Loucy (cell line): ENCODE results near the gene MARCKS.

ENCODE experiments used
- H2AFZ ChIP-seq: fragments of 200-600 bp; sonication (generic); 2 replicates; pipeline ENCODE4 v1.6.0; 2016; ENCODE audit warnings: antibody characterized with exemption, mild to moderate bottlenecking, low read length, moderate library complexity
- H3F3A ChIP-seq: fragments of 200-600 bp; 2 replicates; pipeline ENCODE4 v1.6.0; 2016; ENCODE audit warnings: antibody characterized with exemption, low read depth, mild to moderate bottlenecking
- H3K27me3 ChIP-seq: fragments of 200-600 bp; sonication (generic); 2 replicates; pipeline ENCODE4 v1.6.1; 2014; ENCODE audit warnings: low read length, mild to moderate bottlenecking; ENCODE audit not compliant: insufficient read depth, poor library complexity, severe bottlenecking
- H3K36me3 ChIP-seq: fragments of 200-600 bp; sonication (generic); 2 replicates; pipeline ENCODE4 v1.6.1; 2016; ENCODE audit warnings: low read length; ENCODE audit not compliant: insufficient read depth
- H3K4me1 ChIP-seq: fragments of 200-600 bp; sonication (generic); 2 replicates; pipeline ENCODE4 v1.5.1; 2014; ENCODE audit warnings: low read length, mild to moderate bottlenecking; ENCODE audit not compliant: insufficient read depth, poor library complexity, severe bottlenecking
- H3K4me2 ChIP-seq: fragments of 200-600 bp; sonication (generic); 2 replicates; pipeline ENCODE4 v1.6.0; 2014; ENCODE audit warnings: antibody characterized with exemption, low read length, low read depth, mild to moderate bottlenecking; ENCODE audit not compliant: poor library complexity, severe bottlenecking
- H3K4me3 ChIP-seq: fragments of 200-600 bp; sonication (generic); 2 replicates; pipeline ENCODE4 v1.5.1; 2014; ENCODE audit warnings: low read length, mild to moderate bottlenecking, mixed read lengths; ENCODE audit not compliant: poor library complexity, severe bottlenecking
- H3K79me2 ChIP-seq: fragments of 200-600 bp; sonication (generic); 2 replicates; pipeline ENCODE4 v1.6.1; 2014; ENCODE audit warnings: low read length; ENCODE audit not compliant: insufficient read depth
- H3K9ac ChIP-seq: fragments of 200-600 bp; sonication (generic); 2 replicates; pipeline ENCODE4 v1.6.0; 2014; ENCODE audit warnings: mild to moderate bottlenecking, low read depth, low read length, moderate library complexity; ENCODE audit not compliant: poor library complexity, severe bottlenecking
- H3K9me2 ChIP-seq: fragments of 200-600 bp; sonication (generic); replicated peaks from 2 replicates; pipeline ENCODE4 v1.6.1; 2016; ENCODE audit warnings: low read depth, low read length, mixed read lengths
- H3K9me3 ChIP-seq: fragments of 200-600 bp; sonication (generic); 2 replicates; pipeline ENCODE4 v1.6.1; 2014; ENCODE audit warnings: mild to moderate bottlenecking, antibody characterized with exemption, low read length, low read depth; ENCODE audit not compliant: insufficient read depth
- H4K20me1 ChIP-seq: fragments of 200-600 bp; sonication (generic); 2 replicates; pipeline ENCODE4 v1.6.0; 2014; ENCODE audit warnings: antibody characterized with exemption, low read length, mild to moderate bottlenecking; ENCODE audit not compliant: insufficient read depth, poor library complexity, severe bottlenecking
- CTCF ChIP-seq: fragments of 200-600 bp; sonication (generic); conservative IDR thresholded peaks from 2 replicates; pipeline ENCODE4 v1.5.1; 2014; ENCODE audit warnings: mild to moderate bottlenecking, antibody characterized with exemption, low read length
- EZH2phosphoT487 ChIP-seq: fragments of 200-600 bp; IDR thresholded peaks from 2 replicates; pipeline ENCODE4 v1.6.1; 2018; ENCODE audit warnings: antibody characterized with exemption, mild to moderate bottlenecking, moderate library complexity, borderline replicate concordance

The MARCKS gene

GRCh38 chr6:113837170-113837569 is 20.0 kb upstream of the MARCKS start:
- no peak for TF ChIP-seq CTCF
- TF ChIP-seq EZH2phosphoT487, result no peak
- Histone ChIP-seq H3K9me3 (no peaks in the 10 kb centered on the region), H3K4me3 (no peak overlapping the region), H3K27me3 (no peaks in the 10 kb centered on the region), H3K9me2 (no peaks in the 10 kb centered on the region), H3K36me3 (no peaks in the 10 kb centered on the region), H3F3A (no peaks in the 10 kb centered on the region), H2AFZ (no peak overlapping the region), H3K9ac (no peak overlapping the region), H4K20me1 (no peaks in the 10 kb centered on the region), H3K4me2 (no peak overlapping the region), H3K79me2 (no peaks in the 10 kb centered on the region), H3K4me1 (no peaks in the 10 kb centered on the region)

- TF ChIP-seq EZH2phosphoT487 (no peak), CTCF (no peak)
- Histone ChIP-seq H3K27me3 (no peaks in the 10 kb centered on the region), H3K36me3 (no peaks in the 10 kb centered on the region), H3K9me3 (no peaks in the 10 kb centered on the region), H3K9ac (no peak overlapping the region), H3F3A (no peaks in the 10 kb centered on the region), H3K4me1 (no peaks in the 10 kb centered on the region), H4K20me1 (no peaks in the 10 kb centered on the region), H3K4me2 (no peak overlapping the region), H3K4me3 (no peak overlapping the region), H3K79me2 (no peaks in the 10 kb centered on the region), H2AFZ (no peak overlapping the region), H3K9me2 (no peaks in the 10 kb centered on the region)
Observed at GRCh38 chr6:113842165-113842564, 15.0 kb upstream of the MARCKS start.

- Histone ChIP-seq H3K27me3 (no peaks in the 10 kb centered on the region), H2AFZ (no peak overlapping the region), H3K79me2 (no peaks in the 10 kb centered on the region), H3K4me1 (no peaks in the 10 kb centered on the region), H3K9ac (no peak overlapping the region), H3F3A (no peaks in the 10 kb centered on the region), H4K20me1 (no peaks in the 10 kb centered on the region), H3K36me3 (no peaks in the 10 kb centered on the region), H3K9me3 (no peaks in the 10 kb centered on the region), H3K4me3 (no peak overlapping the region), H3K4me2 (no peak overlapping the region), H3K9me2 (no peaks in the 10 kb centered on the region)
- TF ChIP-seq CTCF, result no peak
- no peak for TF ChIP-seq EZH2phosphoT487
Observed at GRCh38 chr6:113843500-113844073, 13.6 kb upstream of the MARCKS start.
